GM18907 (cell line): ENCODE results near the gene SNUPN.

Experiments
- ATAC-seq: cut with Tn5 transposase; IDR thresholded peaks from one replicate; pipeline ENCODE4 v1.9.1; 2021; ENCODE audit warnings: mild to moderate bottlenecking, moderate library complexity; ENCODE audit not compliant: unreplicated experiment

Gene SNUPN

GRCh38 chr15:75625542-75626347 lies at the start of gene SNUPN:
Gene SNUPN (minus strand): TSS chr15:75625725. CDS start chr15:75621051, 4,674 bp downstream.
- peak; percentile 80 for ATAC-seq

GRCh38 chr15:75674366-75674765 lies 48.8 kb upstream of the SNUPN start:
- no peak for ATAC-seq

DNA sequence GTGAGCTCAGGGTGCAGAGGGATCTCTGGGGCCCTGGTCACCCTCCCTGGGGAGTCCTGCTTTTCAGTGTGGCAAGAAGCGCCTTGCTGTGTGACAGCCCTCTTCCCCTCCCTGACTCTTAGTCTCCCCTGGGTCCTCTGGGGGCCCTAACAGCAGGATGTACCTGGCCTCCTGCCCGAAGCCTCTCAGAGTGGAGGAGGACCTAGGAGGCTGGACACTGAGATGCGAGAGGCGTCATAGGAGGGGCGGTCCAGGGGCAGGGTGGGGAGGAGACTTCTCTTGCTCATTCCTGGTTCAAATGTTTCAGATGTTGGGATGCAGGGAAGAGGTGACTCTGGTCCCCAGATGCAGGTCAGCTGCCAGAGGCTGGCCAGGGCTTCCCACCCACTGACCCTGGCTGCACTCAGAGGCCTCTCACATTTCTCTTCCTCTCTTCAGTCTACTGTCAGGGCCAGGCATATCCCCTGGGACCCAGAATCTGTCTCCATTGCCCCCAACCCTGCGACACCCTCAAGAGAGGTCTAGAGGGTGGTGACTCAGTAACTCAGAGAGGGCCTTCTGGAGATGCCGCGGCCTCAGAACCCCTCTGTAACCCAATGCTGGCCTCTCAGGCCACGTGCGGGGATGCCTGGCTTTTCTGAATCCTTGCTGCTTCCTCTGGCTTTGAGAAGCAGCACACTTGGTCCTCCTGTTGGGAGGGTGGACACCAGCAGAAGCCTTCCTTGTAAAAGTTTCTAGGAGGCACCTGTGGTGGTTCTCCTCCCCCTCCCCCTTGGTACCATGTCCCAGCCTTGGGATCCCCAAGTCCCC lies 48.1 kb upstream of the SNUPN start:
- ATAC-seq, result no peak

DNA sequence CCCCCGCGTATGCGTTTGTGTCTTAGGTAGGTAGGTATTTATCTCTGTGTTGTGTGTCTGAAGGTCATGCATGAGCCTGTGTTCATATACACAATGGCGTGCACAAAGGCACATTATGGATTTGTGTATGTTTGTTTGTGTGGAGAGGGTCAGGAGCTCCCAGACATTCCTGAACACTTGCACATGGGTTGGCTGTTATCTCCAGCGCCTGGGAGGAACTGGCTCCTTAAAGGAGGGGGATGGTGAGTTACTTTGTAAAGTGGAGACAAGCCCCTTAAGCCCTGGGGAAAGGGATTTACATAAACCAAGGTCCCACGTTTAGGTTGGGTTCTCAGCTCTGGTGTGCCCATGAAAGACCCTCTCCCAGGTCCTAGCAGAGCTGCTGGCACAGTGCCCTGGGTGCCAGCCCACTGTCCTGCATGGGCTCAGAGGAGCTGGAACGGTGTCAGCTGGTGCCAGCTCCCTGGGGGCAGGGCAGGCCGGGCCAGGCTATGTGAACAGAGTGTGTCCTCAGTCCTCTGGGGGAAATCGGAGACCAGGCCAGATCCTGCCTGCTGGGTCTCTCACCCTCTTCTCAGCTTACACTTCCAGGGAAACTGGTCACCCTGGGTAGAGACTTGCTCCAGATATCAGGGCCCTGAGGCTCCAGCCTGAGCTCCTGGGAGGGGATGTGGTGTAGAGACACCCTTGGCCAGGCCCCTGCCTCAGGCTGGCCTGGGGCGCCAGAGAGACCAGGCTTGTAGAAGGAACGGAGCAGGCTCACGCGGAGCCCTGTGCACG lies 47.3 kb upstream of the SNUPN start:
- no peak for ATAC-seq

GRCh38 chr15:75671730-75672602 lies 46.4 kb upstream of the SNUPN start:
- ATAC-seq, result no peak

GRCh38 chr15:75669879-75670212 lies 44.3 kb upstream of the SNUPN start:
- no peak for ATAC-seq

DNA sequence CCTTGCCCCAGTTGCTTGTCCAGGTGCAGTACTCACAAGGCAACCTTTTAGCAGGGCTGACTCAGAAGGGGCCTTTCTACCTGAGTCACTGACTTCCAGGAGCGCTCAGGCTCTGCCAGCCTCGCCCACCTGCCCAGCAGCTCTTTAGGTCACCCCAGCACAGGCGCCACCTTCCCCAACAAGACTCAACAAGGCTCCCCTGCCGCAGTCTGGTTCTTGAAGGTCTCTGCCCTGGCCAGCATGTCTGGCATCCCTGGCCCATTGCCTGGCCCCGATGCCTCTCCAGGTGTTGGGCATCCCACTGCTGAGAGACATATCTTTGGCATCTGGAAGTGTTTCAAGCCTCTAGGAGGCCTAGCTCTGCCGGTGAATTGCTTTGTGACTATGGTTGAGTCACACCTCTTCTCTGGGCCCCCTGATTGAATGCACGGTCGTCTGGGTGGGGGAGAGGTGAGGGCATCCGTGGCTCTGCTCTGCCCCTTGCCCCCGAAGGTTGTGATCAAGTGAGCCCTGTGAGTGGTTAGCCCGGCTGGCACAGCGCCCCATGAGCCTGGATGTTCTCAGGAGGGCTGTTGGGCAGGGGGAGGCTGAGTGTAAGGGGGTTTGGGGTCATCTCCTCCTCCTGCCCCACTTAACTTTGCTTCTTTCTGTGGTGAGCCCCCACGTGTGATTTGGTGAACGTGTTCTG lies 43.8 kb upstream of the SNUPN start:
- no peak for ATAC-seq

GRCh38 chr15:75666823-75667501 lies 41.4 kb upstream of the SNUPN start:
- ATAC-seq, result no peak

- no peak for ATAC-seq
Observed at GRCh38 chr15:75663931-75664421, 38.5 kb upstream of the SNUPN start.

DNA sequence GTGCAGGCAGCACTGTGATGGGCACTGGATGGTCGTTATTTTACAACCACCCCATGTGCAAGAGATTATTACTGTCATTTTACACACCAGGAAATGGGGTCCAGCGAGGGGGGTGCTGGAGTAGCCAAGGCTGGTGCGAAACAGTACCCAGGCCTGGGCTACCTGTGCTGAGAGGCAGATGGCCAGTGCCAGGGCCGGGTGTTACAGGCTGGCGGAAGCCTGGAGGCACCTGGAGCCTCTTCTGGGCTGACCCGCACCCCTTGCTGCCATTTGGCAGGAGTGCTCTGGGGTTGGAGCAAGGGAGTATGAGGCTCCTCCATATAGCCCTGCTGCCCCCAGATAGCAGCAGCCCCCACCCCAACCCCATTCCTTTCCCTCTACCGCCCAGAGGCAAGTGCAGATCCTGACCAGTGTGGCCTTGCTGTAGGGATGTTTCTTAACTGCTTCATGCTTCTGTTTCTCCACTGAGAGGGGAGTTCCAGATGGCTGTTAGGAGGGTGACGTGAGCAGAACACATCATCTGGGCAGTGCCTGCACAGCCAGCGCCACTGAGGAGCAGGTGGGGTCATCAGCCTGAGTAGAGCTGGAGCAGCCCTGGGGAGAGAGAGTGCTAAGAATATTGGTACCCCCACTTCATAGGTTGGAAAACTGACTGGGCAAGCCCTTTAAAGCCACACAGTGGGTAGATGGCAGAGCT lies 37.4 kb upstream of the SNUPN start:
- ATAC-seq, result no peak

GRCh38 chr15:75661756-75662140 lies 36.2 kb upstream of the SNUPN start:
- ATAC-seq, result no peak

DNA sequence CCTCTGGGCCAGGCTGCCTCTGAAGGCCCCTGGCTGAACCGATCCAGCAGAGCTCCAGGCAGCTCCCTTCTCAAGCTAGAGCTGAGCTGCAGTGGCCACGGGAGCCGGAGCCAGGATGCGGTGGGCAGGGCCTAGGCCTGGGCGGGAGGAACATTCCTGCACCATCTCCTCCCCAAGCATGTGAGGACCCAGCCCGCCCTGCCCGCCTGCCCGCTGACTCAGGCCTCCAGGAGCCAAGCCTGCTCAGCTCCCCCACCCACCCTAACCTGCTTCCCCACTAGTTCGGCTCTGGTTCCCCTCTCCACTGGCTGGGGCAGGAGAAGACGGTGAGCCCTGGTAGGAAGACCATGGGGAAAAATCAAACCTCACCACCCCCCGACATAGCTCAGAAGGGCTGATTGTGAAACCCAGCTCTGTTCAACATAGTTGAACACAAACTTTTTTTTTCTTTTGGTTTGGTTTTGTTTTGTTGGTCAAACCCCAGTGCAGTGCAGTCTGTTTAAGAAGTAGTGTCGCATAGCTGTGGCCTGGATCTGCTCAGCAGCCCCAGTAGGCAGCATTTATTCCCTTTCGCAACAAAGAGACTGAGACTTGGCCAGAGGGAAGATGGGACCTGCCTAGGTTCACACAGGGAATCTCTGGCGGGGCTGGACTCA lies 35.7 kb upstream of the SNUPN start:
- ATAC-seq, result no peak

GRCh38 chr15:75659928-75660645 lies 34.6 kb upstream of the SNUPN start:
- ATAC-seq, result no peak

DNA sequence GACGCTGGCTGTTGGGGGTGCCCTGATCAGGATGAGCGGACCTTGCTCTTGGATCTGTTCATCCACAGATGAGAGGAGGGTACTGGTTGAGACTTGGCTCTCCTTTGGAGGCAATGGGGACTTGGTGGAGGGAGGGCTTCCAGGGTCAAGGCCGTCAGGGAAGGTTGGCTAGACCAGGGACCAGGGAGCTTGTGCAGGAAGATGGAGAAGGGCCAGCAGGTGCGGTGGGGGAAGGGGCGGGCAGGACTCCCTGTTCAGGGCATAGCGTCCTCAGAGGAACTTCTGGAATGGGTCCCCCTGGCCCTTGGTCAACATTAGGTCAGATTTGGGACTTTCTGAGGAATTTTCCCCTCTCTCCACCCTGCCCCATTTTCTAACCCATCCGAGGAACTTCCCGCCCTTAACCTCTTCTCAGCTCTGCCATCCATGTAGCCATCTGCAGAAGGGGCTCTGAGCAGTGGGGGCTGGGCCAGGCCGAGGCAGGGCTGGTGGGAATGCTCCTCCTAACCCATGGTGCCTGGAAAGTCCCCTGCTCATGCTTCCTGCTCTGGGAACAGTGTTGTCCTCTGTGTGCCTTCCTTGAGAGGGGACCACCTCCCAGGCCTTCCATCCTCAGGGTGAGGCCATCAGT lies 33.7 kb upstream of the SNUPN start:
- ATAC-seq, result no peak

GRCh38 chr15:75656813-75657212 lies 31.3 kb upstream of the SNUPN start:
- no peak for ATAC-seq

DNA sequence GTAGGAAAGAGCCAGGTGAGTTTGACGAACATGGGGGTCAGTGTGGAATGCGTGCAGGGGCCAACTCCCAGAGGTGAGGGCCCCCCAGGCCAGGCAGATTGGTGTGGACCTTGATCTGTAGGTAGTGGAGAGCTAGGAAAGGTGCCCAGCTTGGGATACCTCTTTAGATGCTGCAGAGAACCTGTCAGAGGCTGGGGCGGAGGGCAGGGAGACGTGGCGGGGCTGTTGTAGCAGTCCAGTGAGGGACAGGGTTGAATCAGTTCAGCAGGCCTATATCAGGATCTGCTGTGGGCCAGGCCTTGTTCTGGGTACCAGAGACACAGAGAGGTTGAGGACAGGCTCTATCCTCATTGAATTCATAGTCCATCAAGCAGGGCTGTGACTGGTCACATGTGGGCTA lies 30.8 kb upstream of the SNUPN start:
- no peak for ATAC-seq

DNA sequence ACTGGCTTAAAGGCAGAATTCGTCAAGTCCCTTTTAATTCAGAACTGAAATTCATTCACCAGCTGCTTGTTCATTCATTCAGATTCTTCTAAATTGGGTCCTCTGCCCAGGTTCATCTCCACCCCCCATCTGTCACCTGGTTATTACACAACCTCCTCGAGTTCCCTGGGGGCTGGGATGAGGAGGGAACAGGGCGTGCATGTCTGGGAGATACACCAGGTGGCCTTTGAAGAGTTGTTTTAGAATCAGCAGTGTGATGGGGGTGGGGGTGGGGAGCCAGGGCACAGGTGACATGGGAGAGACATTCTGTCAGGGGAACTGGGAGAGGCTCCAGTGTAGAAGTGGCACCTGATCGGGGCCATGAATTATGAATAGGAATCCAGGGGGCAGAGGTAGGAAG lies 30.4 kb upstream of the SNUPN start:
- no peak for ATAC-seq
